H1 (cell line): Measurements from ENCODE around the gene PLPP4. TPM values are rescaled to one million over a fixed set of nuclear protein-coding genes. Genes with fewer than 3 reads are reported as not detected.

Source experiments
- CTCF ChIA-PET: fragments of 300-600 bp; sonication (Branson Sonifier 250); formaldehyde crosslinking; loops from one replicate; lab custom pipeline; 2021; ENCODE audit not compliant: partially characterized antibody; lab: Charles Lee
- POLR2A ChIA-PET: fragments of 300-600 bp; sonication (Branson Sonifier 250); formaldehyde crosslinking; loops from one replicate; lab custom pipeline; 2021; ENCODE audit warnings: inconsistent platforms; ENCODE audit not compliant: partially characterized antibody; lab: Charles Lee
- DNase-seq, 2 experiments: peaks; one replicate each; pipeline versions ENCODE4 v3.0.0 to v3.0.0-alpha.2; 2010 to 2022; ENCODE audit warnings: low spot score in 2 of 2, low read depth in 1 of 2, mixed read lengths in 1 of 2
- FAIRE-seq: peaks from 2 replicates; lab custom pipeline; 2011; peaks lifted over from hg19 to GRCh38; lab: Jason Lieb, UNC
- H2AFZ ChIP-seq: 2 replicates; pipeline ENCODE4 v1.8.1; 2012; ENCODE audit warnings: low read length, inconsistent platforms
- H2AK5ac ChIP-seq: 2 replicates; pipeline ENCODE4 v1.6.1; 2013; ENCODE audit warnings: low read depth, low read length
- H2BK120ac ChIP-seq: replicated peaks from 2 replicates; pipeline ENCODE3; 2013; ENCODE audit warnings: low read depth, low read length, inconsistent platforms
- H2BK12ac ChIP-seq: 2 replicates; pipeline ENCODE4 v1.6.1; 2013; ENCODE audit warnings: low read depth, low read length
- H2BK15ac ChIP-seq: 2 replicates; pipeline ENCODE4 v1.6.1; 2013; ENCODE audit warnings: low read length
- H2BK20ac ChIP-seq: 2 replicates; pipeline ENCODE4 v1.6.1; 2013; ENCODE audit warnings: low read length
- H2BK5ac ChIP-seq: 2 replicates; pipeline ENCODE4 v1.6.1; 2013; ENCODE audit warnings: low read depth, low read length
- H3K14ac ChIP-seq: 2 replicates; pipeline ENCODE4 v1.6.1; 2013; ENCODE audit warnings: inconsistent platforms; ENCODE audit not compliant: insufficient read length
- H3K18ac ChIP-seq: 2 replicates; pipeline ENCODE4 v1.6.1; 2013; ENCODE audit warnings: low read length; ENCODE audit errors: extremely low read depth
- H3K23ac ChIP-seq: 2 replicates; pipeline ENCODE4 v1.6.1; 2013; ENCODE audit warnings: inconsistent platforms; ENCODE audit not compliant: insufficient read length
- H3K23me2 ChIP-seq: 2 replicates; pipeline ENCODE4 v1.6.1; 2013; ENCODE audit warnings: low read depth, low read length
- H3K27ac ChIP-seq: 2 replicates; pipeline ENCODE4 v1.6.1; 2011; ENCODE audit warnings: low read depth, low read length, inconsistent platforms
- H3K27me3 ChIP-seq, 4 experiments: replicated peaks in 1 of 4; 1 replicate in 1 of 4; 2 replicates in 3 of 4; pipeline versions ENCODE4 v1.6.1 to v1.8.1; 2011 to 2013; ENCODE audit warnings: low read length in 3 of 4, mild to moderate bottlenecking in 3 of 4, inconsistent platforms in 2 of 4, mixed read lengths in 2 of 4, moderate library complexity in 1 of 4; ENCODE audit not compliant: control insufficient read depth in 3 of 4, insufficient read depth in 3 of 4; ENCODE audit errors: extremely low read depth in 1 of 4
- H3K36me3 ChIP-seq, 4 experiments: 2 replicates each; pipeline versions ENCODE4 v1.6.1 to v1.8.1; 2011 to 2013; ENCODE audit warnings: mild to moderate bottlenecking in 4 of 4, low read length in 3 of 4, moderate library complexity in 2 of 4, control low read depth in 1 of 4, inconsistent platforms in 1 of 4; ENCODE audit not compliant: insufficient read depth in 4 of 4, control insufficient read depth in 2 of 4
- H3K4ac ChIP-seq: replicated peaks from 2 replicates; pipeline ENCODE3; 2013; ENCODE audit warnings: low read length, low read depth, mixed read lengths, inconsistent platforms; ENCODE audit not compliant: insufficient read length
- H3K4me1 ChIP-seq, 4 experiments: replicated peaks in 1 of 4; 1 replicate in 1 of 4; 2 replicates in 3 of 4; pipeline versions ENCODE4 v1.6.1 to v1.8.1; 2011 to 2013; ENCODE audit warnings: low read length in 3 of 4, inconsistent platforms in 2 of 4, mixed read lengths in 1 of 4; ENCODE audit not compliant: insufficient read depth in 4 of 4, control insufficient read depth in 3 of 4
- H3K4me2 ChIP-seq, 2 experiments: 2 replicates each; pipeline versions ENCODE4 v1.6.1 to v1.8.1; 2011 to 2013; ENCODE audit warnings: low read depth in 2 of 2, low read length in 2 of 2, control low read depth in 1 of 2, inconsistent platforms in 1 of 2, mild to moderate bottlenecking in 1 of 2; ENCODE audit not compliant: insufficient read depth in 1 of 2
- H3K4me3 ChIP-seq, 4 experiments: fragments of 200-600, 300-600 bp in 1 of 4; sonication (generic), shearing (Covaris generic), sonication (Bioruptor Twin) in 1 of 4; 2 replicates each; pipeline versions ENCODE4 v1.5.1 to v1.8.1; 2011 to 2016; ENCODE audit warnings: low read length in 4 of 4, low read depth in 3 of 4, control low read depth in 2 of 4, inconsistent platforms in 2 of 4, mild to moderate bottlenecking in 2 of 4, mixed read lengths in 1 of 4, moderate library complexity in 1 of 4; ENCODE audit not compliant: insufficient read depth in 2 of 4; ENCODE audit errors: extremely low read depth in 1 of 4
- H3K56ac ChIP-seq: replicated peaks from 2 replicates; pipeline ENCODE3; 2013; ENCODE audit warnings: low read depth, mild to moderate bottlenecking, mixed read lengths, low read length, inconsistent platforms; ENCODE audit not compliant: insufficient read length
- H3K79me1 ChIP-seq: 2 replicates; pipeline ENCODE4 v1.6.1; 2013; ENCODE audit warnings: low read depth, low read length, control low read depth
- H3K79me2 ChIP-seq, 2 experiments: 2 replicates each; pipeline versions ENCODE4 v1.6.1 to v1.8.1; 2012 to 2013; ENCODE audit warnings: low read length in 2 of 2, mild to moderate bottlenecking in 2 of 2, inconsistent platforms in 1 of 2; ENCODE audit not compliant: insufficient read depth in 2 of 2, control insufficient read depth in 1 of 2
- H3K9ac ChIP-seq, 4 experiments: replicated peaks in 1 of 4; 1 replicate in 1 of 4; 2 replicates in 3 of 4; pipeline versions ENCODE4 v1.6.1 to v1.8.1; 2011 to 2013; ENCODE audit warnings: low read depth in 3 of 4, low read length in 3 of 4, control low read depth in 2 of 4, mild to moderate bottlenecking in 2 of 4, moderate library complexity in 2 of 4, inconsistent platforms in 1 of 4; ENCODE audit errors: extremely low read depth in 1 of 4
- H3K9me3 ChIP-seq, 2 experiments: 2 replicates each; pipeline versions ENCODE4 v1.6.1 to v1.8.1; 2012 to 2013; ENCODE audit warnings: mild to moderate bottlenecking in 2 of 2, moderate library complexity in 2 of 2, control low read depth in 1 of 2, inconsistent platforms in 1 of 2, low read depth in 1 of 2, low read length in 1 of 2, mixed read lengths in 1 of 2; ENCODE audit not compliant: insufficient read depth in 2 of 2
- H4K20me1 ChIP-seq, 2 experiments: replicated peaks in 1 of 2; 2 replicates each; pipeline versions ENCODE3 to v1.8.1; 2011 to 2013; ENCODE audit warnings: inconsistent platforms in 2 of 2, low read length in 2 of 2, mild to moderate bottlenecking in 1 of 2; ENCODE audit not compliant: insufficient read depth in 2 of 2, control insufficient read depth in 1 of 2
- H4K5ac ChIP-seq: 2 replicates; pipeline ENCODE4 v1.6.1; 2013; ENCODE audit warnings: low read length, low read depth, mixed read lengths, inconsistent platforms; ENCODE audit not compliant: insufficient read length
- H4K8ac ChIP-seq: 2 replicates; pipeline ENCODE4 v1.8.0; 2013; ENCODE audit warnings: mild to moderate bottlenecking, moderate library complexity, low read length, inconsistent platforms; ENCODE audit not compliant: insufficient read depth; ENCODE audit errors: extremely low read depth
- H4K91ac ChIP-seq: replicated peaks from 2 replicates; pipeline ENCODE3; 2013; ENCODE audit warnings: low read length, mixed read lengths, inconsistent platforms; ENCODE audit not compliant: insufficient read length
- GTF2F1 ChIP-seq: IDR thresholded peaks from 2 replicates; pipeline ENCODE4 v1.6.1; 2012; ENCODE audit warnings: low read depth, low read length, improper control_type of control experiment, borderline replicate concordance
- JUND ChIP-seq: IDR thresholded peaks from 2 replicates; pipeline ENCODE4 v1.6.1; 2011; ENCODE audit warnings: mild to moderate bottlenecking, improper control_type of control experiment, low read length
- NANOG ChIP-seq: IDR thresholded peaks from 2 replicates; pipeline ENCODE4 v1.6.1; 2011; ENCODE audit warnings: low read length, low read depth, mild to moderate bottlenecking, inconsistent platforms; ENCODE audit not compliant: insufficient read depth, poor library complexity, severe bottlenecking
- POU5F1 ChIP-seq: IDR thresholded peaks from 2 replicates; pipeline ENCODE4 v1.6.1; 2011; ENCODE audit warnings: low read depth, mild to moderate bottlenecking, low read length, moderate library complexity
- RXRA ChIP-seq: IDR thresholded peaks from 2 replicates; pipeline ENCODE4 v1.6.1; 2011; ENCODE audit warnings: low read depth, mild to moderate bottlenecking, low read length, moderate library complexity; ENCODE audit not compliant: insufficient read depth
- SUZ12 ChIP-seq: fragments of 200-600 bp; sonication (generic); IDR thresholded peaks from 2 replicates; pipeline ENCODE4 v1.6.1; 2012; ENCODE audit warnings: mild to moderate bottlenecking, inconsistent platforms, low read length, moderate library complexity, mixed read lengths
- whole genome bisulfite sequencing, 2 experiments: shearing (Covaris generic) in 1 of 2; methylation state at CpG; one replicate each; pipeline versions ENCODE4 v1.1.6 to v1.1.7; 2013 to 2015; ENCODE audit warnings: low lambda C conversion rate in 2 of 2, mixed read lengths in 2 of 2, inconsistent platforms in 1 of 2, low coverage in 1 of 2, missing lambda C conversion rate in 1 of 2; ENCODE audit not compliant: insufficient replicate concordance in 2 of 2, insufficient coverage in 1 of 2, insufficient read length in 1 of 2; ENCODE audit errors: extremely low coverage in 1 of 2, missing lambda C conversion rate in 1 of 2; 5-methylcytosine and 5-hydroxymethylcytosine counted together
- polyA plus RNA-seq, 7 experiments: library from polyadenylated mRNA; depleted of rRNA in 3 of 7; stranded (reverse) in 5 of 7; unstranded in 2 of 7; fragments of >200 nt in 5 of 7; fragments of 200-250 nt in 2 of 7; gene quantifications; 1 replicate in 5 of 7; 2 replicates in 1 of 7; 4 replicates in 1 of 7; pipeline versions ENCODE4 v1.2.1 to v1.2.3, GENCODE V29; 2011 to 2013; ENCODE audit warnings: missing spikeins in 2 of 7, mixed read lengths in 2 of 7
- total RNA-seq: library from RNA; stranded (reverse); fragmentation: NEBNext Ultra II Directional; extraction: Animal tissue kit (Norgen Biotek cat#: 25700); gene quantifications from 2 replicates; pipeline ENCODE4 v1.2.1, GENCODE V29; 2021
- TF ChIP-seq, protein P1 (sequence below), 3 experiments: IDR thresholded peaks; 1 replicate in 2 of 3; 2 replicates in 1 of 3; pipeline versions ENCODE4 v1.5.1 to v1.6.1; 2011; ENCODE audit warnings: low read length in 3 of 3, mild to moderate bottlenecking in 3 of 3, inconsistent platforms in 2 of 3, low read depth in 1 of 3, moderate library complexity in 1 of 3; ENCODE audit not compliant: insufficient read depth in 1 of 3; ENCODE audit errors: control extremely low read depth in 1 of 3
- TF ChIP-seq, protein P2 (sequence below): IDR thresholded peaks from 2 replicates; pipeline ENCODE4 v1.6.1; 2012; ENCODE audit warnings: inconsistent platforms

The PLPP4 gene
- total and polyA plus RNA-seq, 2 of the 8 experiments (the other 6 are each of a cell fraction or from before 2014, with no cell fraction given): 0.30 TPM; not detected in 1

DNA sequence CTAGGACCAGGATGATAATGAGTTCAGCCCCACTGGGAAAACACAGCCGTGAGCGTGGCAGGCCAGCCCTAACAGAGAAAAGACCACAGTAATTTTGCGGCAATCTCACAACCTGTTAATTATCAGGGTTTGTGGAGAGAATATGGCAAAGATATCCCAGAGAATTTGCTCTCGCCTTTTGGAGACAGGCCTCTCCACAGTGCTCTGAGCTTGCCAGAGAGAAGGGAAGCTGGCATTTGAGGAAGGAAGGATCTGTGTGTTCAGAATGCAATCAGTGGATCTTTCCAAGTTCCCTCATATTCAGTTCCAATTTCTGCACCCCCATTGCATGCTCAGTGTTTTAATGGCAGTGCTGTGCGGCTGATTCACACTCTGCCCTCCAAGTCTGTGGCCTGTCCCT, 60.2 kb downstream of the PLPP4 start:
- Histone ChIP-seq H3K79me1 (no peaks in the 10 kb centered on the region), H2AFZ (no peak overlapping the region), H4K8ac (no peak overlapping the region), H3K23ac (no peak overlapping the region), H3K9me3 (no peaks in the 10 kb centered on the region), H3K79me2 (no peaks in the 10 kb centered on the region), H3K36me3 (no peaks in the 10 kb centered on the region), H3K4me3 (no peak overlapping the region), H4K5ac (no peak overlapping the region), H4K91ac (no peak overlapping the region), H2BK5ac (no peak overlapping the region), H3K27me3 (no peaks in the 10 kb centered on the region), H2BK12ac (no peak overlapping the region), H2BK120ac (no peak overlapping the region), H2BK20ac (no peak overlapping the region), H3K4ac (no peak overlapping the region), H2BK15ac (no peak overlapping the region), H3K27ac (no peak overlapping the region), H3K14ac (no peak overlapping the region), H3K9ac (no peak overlapping the region), H3K4me1 (no peaks in the 10 kb centered on the region), H4K20me1 (no peaks in the 10 kb centered on the region), H3K23me2 (no peaks in the 10 kb centered on the region), H2AK5ac (no peak overlapping the region), H3K56ac (no peak overlapping the region), H3K18ac (no peak overlapping the region), H3K4me2 (no peak overlapping the region)
- FAIRE-seq (no peak), DNase-seq (no peak)
- ChIA-PET POLR2A (no interaction called here), CTCF (interaction anchor here (2.3 kb wide), 1 partner anchor 94 kb away, joined by 11 read pairs; no protein-coding TSS in a partner anchor)
- WGBS, 2 experiments: 89% methylated on average over 5 of the region's 5 CpGs; no CpG with 5 or more reads in 1 of the 2 experiments
- no peak for TF ChIP-seq SUZ12
- no peak for TF ChIP-seq GTF2F1
- no peak for TF ChIP-seq RXRA
- TF ChIP-seq, protein P1, sequence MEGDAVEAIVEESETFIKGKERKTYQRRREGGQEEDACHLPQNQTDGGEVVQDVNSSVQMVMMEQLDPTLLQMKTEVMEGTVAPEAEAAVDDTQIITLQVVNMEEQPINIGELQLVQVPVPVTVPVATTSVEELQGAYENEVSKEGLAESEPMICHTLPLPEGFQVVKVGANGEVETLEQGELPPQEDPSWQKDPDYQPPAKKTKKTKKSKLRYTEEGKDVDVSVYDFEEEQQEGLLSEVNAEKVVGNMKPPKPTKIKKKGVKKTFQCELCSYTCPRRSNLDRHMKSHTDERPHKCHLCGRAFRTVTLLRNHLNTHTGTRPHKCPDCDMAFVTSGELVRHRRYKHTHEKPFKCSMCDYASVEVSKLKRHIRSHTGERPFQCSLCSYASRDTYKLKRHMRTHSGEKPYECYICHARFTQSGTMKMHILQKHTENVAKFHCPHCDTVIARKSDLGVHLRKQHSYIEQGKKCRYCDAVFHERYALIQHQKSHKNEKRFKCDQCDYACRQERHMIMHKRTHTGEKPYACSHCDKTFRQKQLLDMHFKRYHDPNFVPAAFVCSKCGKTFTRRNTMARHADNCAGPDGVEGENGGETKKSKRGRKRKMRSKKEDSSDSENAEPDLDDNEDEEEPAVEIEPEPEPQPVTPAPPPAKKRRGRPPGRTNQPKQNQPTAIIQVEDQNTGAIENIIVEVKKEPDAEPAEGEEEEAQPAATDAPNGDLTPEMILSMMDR (IDR thresholded peaks at IDR 0.05; ENCODE audit: control extremely low read depth in 1 of 3, insufficient read depth in 1 of 3, low read depth in 1 of 3, low read length in 3 of 3): no peak
- no peak for TF ChIP-seq JUND
- no peak for TF ChIP-seq POU5F1
- no peak for TF ChIP-seq NANOG
- TF ChIP-seq, protein P2, sequence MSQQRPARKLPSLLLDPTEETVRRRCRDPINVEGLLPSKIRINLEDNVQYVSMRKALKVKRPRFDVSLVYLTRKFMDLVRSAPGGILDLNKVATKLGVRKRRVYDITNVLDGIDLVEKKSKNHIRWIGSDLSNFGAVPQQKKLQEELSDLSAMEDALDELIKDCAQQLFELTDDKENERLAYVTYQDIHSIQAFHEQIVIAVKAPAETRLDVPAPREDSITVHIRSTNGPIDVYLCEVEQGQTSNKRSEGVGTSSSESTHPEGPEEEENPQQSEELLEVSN: no peak
